HG02588 (cell line): ENCODE results near the gene PIGO.
A peak's percentile ranks its signal among the peaks of the same experiment; 100 is the strongest.

Source experiments
- ATAC-seq: cut with Tn5 transposase; IDR thresholded peaks from one replicate; pipeline ENCODE4 v1.9.1; 2021; ENCODE audit warnings: mild to moderate bottlenecking, moderate library complexity; ENCODE audit not compliant: unreplicated experiment

The PIGO gene

DNA sequence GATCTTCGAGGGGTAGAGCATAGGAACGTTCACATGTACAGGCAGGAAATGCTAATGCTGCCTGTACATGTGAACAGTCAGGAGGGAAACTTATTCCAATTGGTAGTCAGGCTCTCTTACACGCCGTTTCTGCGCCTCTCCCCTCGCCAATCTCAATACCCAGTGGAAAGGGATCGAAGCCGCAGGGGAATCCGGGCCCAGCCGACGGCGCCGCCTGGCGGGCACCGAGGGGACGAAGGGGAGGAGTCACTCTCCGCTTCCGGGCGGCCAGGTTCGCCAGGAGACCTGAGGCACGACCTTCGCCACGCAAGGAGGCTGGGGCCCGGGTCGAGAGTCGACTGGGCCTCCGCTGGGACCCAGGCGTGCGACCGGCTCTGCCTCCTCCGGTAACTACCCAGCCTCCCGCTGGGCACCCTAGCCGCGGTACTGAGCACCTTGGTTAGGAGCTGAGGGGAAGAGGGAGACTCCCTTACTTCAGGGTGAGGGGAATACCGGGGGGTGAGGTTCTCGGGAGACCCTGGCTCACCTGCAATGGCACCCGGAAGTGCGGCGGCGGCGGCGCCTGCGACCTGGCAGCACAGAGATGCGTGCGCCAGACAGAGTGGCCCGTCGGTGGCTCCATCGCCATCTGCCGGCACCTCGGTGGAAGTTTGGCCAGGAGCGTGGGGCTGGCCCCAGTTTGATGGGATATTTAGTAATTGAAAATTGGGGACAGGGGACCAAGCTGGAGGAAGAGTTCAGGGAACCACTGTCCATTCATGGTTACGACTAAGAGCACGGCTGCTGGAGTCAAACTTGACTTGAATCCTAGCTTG lies at the start of gene PIGO:
Gene PIGO, minus strand, starts transcription at position 557 of the 815 bp plus-strand sequence. CDS start 1,026 bp downstream, outside the sequence.
- peak; percentile 82 for ATAC-seq

DNA sequence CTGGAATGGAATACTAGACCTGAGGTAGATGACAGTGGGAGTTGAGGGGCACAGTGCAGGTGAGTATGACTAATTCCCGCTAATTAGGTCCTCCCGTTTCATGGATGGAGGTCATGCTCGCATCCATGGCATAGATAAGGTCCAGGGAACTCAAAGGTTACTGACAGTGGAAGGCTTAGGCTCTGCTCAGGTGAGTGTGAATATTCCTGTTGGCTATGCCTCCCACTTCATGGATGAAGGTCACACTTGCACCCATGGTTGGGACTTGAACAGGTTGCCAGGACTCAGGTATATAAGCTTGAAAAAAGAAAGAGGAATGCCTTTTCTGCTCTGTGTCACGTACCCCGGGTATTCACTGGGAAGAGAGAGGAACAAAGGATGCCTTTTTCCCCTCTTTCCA lies 45.6 kb upstream of the PIGO start:
- no peak for ATAC-seq

DNA sequence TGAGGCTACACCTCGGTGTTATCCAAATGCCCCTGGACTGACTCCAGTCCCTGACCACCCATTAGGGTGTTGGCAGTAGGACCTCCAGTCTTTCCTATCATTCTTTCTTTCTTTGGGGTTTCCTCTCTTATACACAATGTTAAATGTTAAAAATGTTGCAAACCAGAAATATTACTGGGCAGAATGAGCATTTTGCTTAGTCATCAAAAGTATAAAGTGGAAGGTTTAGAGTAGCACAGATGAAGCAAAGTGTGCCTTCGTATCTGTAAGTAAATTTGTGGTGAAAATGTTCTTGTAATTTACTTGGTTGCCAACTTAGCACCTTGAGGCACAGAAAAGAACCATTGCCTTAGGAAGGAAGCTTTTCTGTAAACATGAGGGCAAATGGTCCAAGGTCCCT lies 43.7 kb upstream of the PIGO start:
- no peak for ATAC-seq

DNA sequence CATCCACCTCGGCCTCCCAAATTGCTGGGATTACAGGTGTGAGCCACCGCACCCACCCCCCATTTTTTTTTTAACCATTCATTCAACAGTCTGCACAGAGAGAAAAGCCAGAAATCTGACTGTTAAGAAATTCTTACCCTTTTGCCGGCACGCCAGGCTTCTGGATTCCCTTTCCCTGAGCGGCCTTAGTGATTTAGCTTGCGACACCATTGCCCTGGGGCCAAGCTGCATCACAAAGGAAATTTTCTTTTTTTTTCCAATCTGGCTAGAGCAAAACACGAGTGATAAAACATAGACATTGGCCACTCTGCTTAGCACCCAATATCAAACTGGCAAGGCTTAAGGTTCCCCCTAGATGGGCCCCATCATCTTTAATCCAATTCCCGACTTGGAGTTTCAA lies 40.5 kb upstream of the PIGO start:
- ATAC-seq: no peak

- no peak for ATAC-seq
Measured at GRCh38 chr9:35135988-35136387, 39.6 kb upstream of the PIGO start.

GRCh38 chr9:35134920-35135319 lies 38.5 kb upstream of the PIGO start:
- no peak for ATAC-seq

DNA sequence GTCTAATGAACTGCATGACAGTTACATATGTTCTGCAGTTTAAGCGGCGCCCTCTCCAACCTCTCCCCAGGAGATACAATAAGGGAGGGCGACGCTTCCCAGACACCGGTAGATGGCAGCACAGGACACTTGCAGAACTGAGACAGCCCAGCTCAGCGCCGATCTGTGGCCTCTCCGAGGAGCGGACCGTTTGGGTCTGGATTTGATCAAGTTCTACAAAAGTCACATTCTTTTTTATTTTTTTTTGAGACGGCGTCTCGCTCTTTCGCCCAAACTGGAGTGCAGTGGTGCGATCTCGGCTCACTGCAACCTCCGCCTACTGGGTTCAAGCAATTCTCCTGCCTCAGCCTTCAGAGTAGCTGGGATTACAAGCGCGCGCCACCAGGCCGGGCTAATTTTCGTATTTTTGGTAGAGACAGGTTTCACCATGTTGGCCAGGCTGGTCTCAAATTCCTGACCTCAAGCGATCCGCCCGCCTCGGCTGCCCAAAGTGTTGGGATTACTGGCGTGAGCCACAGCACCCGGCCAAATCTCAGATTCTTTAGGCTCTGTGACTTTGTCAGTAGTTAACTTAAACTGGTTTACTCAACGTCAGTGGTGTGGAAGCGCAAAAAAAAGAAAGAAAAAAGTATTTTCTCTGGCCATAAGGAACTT lies 20.6 kb upstream of the PIGO start:
- peak; percentile 44 for ATAC-seq

DNA sequence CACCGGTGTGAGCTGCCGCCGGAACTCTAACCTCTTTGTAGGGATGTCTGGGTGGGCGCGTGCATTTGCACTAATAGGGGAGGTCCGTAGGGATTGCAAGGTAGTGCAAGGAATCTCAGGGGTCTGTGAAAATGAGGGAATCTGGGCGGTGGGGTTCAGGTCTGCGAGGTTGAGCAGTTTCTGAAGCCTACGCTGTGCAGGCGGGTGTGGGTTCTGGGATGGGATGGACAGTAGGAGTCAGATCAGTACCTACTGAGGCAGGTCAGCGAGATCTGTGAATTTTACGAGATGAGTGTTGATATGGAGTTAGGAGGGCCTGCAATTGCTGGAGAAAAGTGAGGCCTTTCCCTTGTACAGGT lies 20.1 kb upstream of the PIGO start:
- no peak for ATAC-seq

DNA sequence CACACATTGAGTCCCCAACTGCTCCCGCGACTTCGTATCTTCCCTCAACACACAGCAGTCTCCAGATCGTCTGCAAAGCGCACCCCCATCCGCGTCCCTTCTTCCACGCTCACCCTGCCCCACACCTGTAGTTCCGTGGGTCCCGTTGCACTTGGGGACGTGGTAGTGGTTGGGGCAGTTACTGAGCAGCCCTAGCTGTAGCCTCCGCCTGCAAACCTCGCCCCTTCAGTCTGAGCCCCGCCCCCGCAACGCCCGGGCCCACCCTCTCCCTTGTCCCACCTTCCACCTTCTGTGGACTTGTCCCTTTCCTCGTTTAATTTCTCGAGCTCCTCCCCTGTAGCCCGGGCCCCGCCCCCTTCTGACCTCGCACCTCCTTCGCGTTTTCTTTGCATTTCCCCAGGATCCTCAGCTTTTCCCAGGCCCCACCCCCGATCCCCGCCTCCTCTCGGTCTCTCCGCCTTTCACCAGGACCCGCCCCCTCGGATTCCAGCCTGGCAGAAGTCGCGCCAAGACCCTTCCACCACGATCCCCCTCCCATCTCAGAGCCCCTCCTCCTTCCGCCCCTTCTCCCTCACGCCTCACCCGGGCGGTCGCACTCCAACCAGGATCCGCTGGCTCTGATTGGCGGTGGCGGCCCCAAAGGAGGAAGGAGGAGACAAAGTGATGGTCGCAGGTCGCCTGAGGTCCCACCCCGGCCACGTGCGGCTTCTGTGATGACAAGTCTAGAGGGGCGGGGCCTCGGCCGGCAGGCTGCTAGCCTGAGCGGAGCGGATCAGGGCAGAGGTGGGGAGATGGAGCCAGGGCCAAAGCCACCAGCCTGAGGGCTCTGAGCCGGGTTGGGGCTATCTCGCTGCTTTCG lies 19.5 kb upstream of the PIGO start, which contains the start of gene ATOSB:
Gene ATOSB, minus strand, starts transcription at position 183 of the 859 bp plus-strand sequence. CDS start 7,588 bp downstream, outside the sequence.
- peak; percentile 50 for ATAC-seq

GRCh38 chr9:35114840-35115628 lies 18.6 kb upstream of the PIGO start:
- ATAC-seq: no peak

DNA sequence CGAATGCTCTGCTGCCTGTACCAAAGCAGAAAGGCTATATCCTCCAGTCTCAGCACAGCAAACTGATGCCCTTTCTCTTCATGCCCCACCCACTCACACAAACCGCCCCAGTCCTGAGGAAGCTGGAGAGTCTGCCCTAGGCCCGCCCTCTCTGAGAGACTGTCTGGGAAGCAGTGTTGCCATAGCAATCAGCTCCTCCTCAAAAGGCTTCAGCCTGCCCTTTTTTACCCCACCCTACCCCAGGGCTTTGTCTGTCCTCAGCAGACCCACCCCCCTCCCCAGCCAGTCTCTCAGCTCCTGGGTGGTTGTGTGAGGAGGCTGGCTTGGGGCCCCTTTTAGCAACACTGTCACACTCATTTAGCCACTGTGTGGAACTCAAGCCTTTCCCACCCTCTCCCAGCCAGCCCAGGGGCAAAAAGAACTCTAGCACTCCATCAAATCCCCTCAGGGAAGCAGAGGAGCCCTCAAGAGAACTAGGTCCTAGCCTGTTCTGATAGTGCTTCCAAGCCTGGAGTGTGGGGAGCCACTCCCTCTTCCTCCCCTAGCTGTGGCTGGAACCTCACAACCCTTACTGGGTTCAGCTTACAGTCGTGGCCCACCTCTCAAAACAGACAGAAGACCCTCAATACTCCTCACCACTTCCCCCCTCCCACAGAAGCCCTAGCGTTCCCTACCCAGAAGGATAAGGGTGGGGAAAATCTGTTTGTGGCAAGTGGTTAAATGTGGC lies 17.9 kb upstream of the PIGO start:
- ATAC-seq: no peak

GRCh38 chr9:35112257-35113020 lies 16.0 kb upstream of the PIGO start:
- ATAC-seq: no peak

DNA sequence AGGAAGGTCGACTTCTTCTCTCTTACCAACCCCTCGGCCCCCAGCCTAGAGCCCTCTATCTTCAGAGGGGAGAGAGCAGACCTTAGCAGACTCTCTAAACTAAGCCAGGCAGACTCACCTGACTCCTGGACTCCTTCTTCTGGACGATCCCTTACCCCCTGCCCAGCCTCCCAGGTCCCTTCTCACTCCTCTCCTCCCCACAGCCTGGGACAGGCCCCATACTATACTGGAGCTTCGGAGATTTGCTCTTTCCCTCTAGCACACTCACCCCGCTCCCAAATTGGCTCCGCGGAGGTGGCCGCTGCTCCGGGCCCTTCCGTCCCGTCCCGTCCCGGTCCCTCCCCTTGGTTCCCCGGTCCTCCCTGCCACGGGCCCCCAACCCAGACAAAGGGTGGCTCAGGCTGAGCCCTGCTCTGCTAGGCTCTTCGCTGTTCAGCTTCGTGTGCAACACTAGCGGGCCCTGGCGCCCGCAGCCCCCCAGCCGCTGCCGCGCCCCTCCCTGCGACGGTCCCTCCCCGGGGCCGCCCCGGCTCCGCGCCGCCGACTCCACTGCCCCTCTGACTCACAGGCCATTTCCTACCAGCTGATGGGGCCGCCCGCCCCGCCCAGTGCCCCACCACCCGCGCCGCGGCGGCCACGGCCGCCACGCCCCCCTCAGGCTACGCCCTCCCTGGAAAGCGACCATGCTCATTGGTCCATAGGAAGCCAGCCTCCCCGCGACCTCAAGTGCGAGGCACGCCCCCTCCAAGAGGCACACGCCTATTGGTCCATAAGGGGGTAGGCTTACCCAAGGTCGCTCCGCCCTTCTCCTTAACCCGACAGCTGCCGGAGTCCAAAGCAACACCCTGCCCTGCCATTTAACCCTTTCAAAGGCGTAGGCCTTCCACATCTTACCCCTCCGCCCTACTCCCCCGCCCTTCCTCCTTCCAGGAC lies 14.9 kb upstream of the PIGO start:
- ATAC-seq: peak; percentile 80

DNA sequence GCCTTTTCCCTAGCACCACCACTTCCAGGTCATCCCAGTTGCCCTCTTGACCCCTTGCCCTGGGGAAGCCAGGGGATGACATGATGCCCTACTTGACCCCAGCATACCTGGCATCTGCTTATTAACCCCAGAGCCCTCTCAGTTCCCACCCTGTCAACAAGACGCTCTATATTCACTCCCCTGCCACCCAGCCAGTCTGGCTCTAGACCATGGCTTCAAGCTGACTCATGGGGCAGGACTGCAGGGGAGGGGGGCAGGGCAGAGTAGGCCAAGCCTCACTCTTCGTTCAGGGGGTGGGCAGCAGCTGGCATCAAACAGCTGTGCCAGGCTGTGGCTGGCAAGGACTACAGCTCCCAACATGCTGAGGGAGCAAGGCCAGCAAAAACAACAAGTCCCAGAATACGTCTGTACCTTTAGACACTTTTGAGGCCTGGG lies 14.0 kb upstream of the PIGO start:
- no peak for ATAC-seq

DNA sequence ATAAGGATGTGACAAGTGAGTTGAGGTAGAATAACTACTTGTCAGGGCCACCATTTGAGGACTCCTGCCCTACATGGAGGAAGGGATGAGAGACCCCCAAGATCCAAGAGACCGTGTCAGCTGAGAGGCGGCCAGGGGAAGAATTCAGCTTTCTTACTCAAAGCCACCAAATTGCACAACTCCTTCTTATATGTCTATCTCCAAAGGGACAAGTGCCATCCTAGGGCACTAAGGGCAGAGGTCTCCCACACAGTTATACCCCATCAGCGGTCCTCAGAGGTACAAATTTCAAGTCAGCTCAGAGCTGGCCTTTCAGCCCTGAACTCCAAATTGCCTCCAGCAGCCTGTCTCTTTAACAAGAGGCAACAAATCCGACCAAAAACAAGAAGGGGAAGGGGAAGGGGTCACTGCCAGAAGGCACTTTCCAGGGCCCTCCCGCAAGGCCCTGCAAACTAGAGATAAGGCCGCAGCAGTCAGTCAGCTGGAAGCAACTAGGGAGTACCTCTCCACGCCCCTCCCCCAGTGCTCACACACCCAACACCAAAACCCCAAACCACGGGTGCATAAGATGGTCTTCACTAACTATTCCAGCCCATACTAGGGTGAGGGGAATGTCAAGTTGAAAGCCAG lies 12.7 kb upstream of the PIGO start:
- ATAC-seq: no peak

DNA sequence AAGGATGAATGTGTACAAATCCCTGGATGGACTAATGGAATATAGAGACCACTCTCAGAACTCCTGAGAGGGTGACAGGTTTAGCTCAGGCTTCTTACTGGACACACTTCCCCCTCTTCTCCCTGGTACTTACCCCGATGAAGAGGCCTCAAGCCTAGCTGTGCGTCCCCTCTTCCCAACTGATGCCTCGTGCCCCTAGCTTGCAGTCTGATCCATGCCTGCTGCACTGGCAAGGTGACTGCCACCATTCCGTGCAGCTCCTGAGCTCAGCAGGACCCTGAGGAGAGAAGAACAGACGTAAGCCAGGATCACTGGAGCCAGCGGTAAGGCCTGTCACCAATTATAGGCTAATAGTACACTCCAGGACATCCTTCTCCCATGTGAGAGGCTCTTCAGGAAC lies 12.1 kb upstream of the PIGO start:
- ATAC-seq: no peak
